ENCODE results near the gene DDR2. TPM values are rescaled to one million over a fixed set of nuclear protein-coding genes. Genes with fewer than 3 reads are reported as not detected.

The DDR2 gene
- total RNA-seq, 1 experiment from 2014 or later: 0.52 TPM

DNA sequence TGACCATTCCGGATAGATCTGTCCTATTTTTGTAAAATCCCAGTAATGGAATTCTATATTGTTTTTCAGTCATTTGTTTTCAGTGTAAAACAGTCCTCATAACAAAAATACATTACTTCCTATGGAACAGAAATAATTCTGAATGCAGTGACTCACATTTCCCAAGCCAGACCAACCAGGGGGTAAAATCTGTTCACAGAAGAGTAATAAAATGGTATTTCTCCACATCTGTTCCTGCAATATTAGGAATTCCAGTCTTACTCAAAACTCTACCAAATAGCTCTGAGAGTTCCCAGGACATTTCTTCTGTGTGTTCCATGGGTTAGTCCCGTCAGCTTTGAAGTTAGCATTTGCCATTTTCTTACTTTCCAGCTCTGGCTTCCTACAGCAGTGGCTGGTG, 2.6 kb upstream of the DDR2 start:
- Histone ChIP-seq H3K18ac (ENCODE audit: insufficient read length, low read depth, low read length) (no peak overlapping the region), H3K4me1 (ENCODE audit: insufficient read depth, low read length) (peaks cover 4% of the 10 kb centered on the region; the same call in 1 of the 2 replicates), H2BK5ac (ENCODE audit: insufficient read length, low read length) (no peak overlapping the region), H3K9me3 (ENCODE audit: control insufficient read depth, low read depth, low read length) (no peaks in the 10 kb centered on the region), H3K79me1 (ENCODE audit: insufficient read depth, low read depth, low read length, poor library complexity, severe bottlenecking) (no peaks in the 10 kb centered on the region), H3K27ac (ENCODE audit: insufficient read length, low read depth, low read length) (no peak overlapping the region), H3T11ph (ENCODE audit: low read length) (no peak overlapping the region), H2BK15ac (ENCODE audit: low read depth, low read length) (no peak overlapping the region), H3K56ac (ENCODE audit: insufficient read length, low read depth, low read length) (no peak overlapping the region), H4K91ac (ENCODE audit: insufficient read length, low read depth, low read length) (no peak overlapping the region), H2AFZ (ENCODE audit: low read length) (no peak overlapping the region), H3K23ac (ENCODE audit: insufficient read length, low read depth, low read length) (no peak overlapping the region), H4K20me1 (ENCODE audit: control insufficient read depth, insufficient read depth, insufficient read length) (no peaks in the 10 kb centered on the region), H3K23me2 (ENCODE audit: insufficient read length, low read depth, low read length, poor library complexity, severe bottlenecking) (no peaks in the 10 kb centered on the region), H2AK5ac (ENCODE audit: insufficient read length, low read length) (no peak overlapping the region), H2BK20ac (ENCODE audit: low read depth, low read length, poor library complexity, severe bottlenecking) (no peak overlapping the region), H4K5ac (ENCODE audit: insufficient read length, low read depth, low read length) (no peak overlapping the region), H3K9ac (ENCODE audit: extremely low read depth, insufficient read length, low read length) (no peak overlapping the region), H3K4me2 (ENCODE audit: insufficient read depth, insufficient read length, low read length) (no peak overlapping the region), H2BK120ac (ENCODE audit: low read depth, low read length, poor library complexity, severe bottlenecking) (no peak overlapping the region), H3K79me2 (ENCODE audit: insufficient read depth, low read length) (no peaks in the 10 kb centered on the region), H4K8ac (replicated peaks; ENCODE audit: insufficient read length, low read depth, low read length) (no peak overlapping the region), H3K14ac (ENCODE audit: insufficient read depth, low read length) (no peak overlapping the region), H3K27me3 (ENCODE audit: insufficient read depth, low read length) (no peaks in the 10 kb centered on the region), H3K4ac (ENCODE audit: low read depth, low read length) (no peak overlapping the region), H2BK12ac (ENCODE audit: insufficient read length, low read depth, low read length) (no peak overlapping the region)
- WGBS (ENCODE audit: extremely low coverage, insufficient read length, low lambda C conversion rate): no CpG with 5 or more reads among the region's 2 CpGs
- no peak overlapping the region for H3K27ac Mint-ChIP-seq
- H3K36me3 Mint-ChIP-seq (ENCODE audit: insufficient read depth in 1 of 3, low read depth in 3 of 3): no peaks in the 10 kb centered on the region
- no peak overlapping the region for H3K4me3 Mint-ChIP-seq
- H3K4me1 Mint-ChIP-seq: peaks cover 9 to 20% of the 10 kb centered on the region in 2 experiments
- no peak for DNase-seq
- H3K9me3 Mint-ChIP-seq: no peaks in the 10 kb centered on the region
- peaks cover 2% of the 10 kb centered on the region; the same call in 1 of the 2 replicates for H3K27me3 Mint-ChIP-seq (ENCODE audit: low read depth)
- TF ChIP-seq CTCF (conservative IDR thresholded peaks at IDR 0.05): no peak
